GM19193 (cell line): ENCODE measurements around the gene ATP5F1D.
A peak's percentile ranks its signal among the peaks of the same experiment; 100 is the strongest.

ENCODE experiments used
- POLR2A ChIP-seq: IDR thresholded peaks from 4 replicates; pipeline ENCODE4 v1.6.1; 2011; ENCODE audit not compliant: insufficient read depth, insufficient read length; ENCODE audit errors: extremely low read depth

Gene ATP5F1D

GRCh38 chr19:1237027-1237659 lies 4.4 kb upstream of the ATP5F1D start:
- no peak for TF ChIP-seq POLR2A

- TF ChIP-seq POLR2A = no peak
These were observed 3.7 kb upstream of the ATP5F1D start, which contains the start of gene CBARP for GRCh38 chr19:1237754-1238368. CBARP (minus strand) TSS chr19:1238005; CDS start chr19:1236100, 1,905 bp downstream.

GRCh38 chr19:1238369-1239303 lies 2.9 kb upstream of the ATP5F1D start:
- TF ChIP-seq POLR2A = no peak

GRCh38 chr19:1239420-1239795 lies 2.1 kb upstream of the ATP5F1D start:
- no peak for TF ChIP-seq POLR2A

DNA sequence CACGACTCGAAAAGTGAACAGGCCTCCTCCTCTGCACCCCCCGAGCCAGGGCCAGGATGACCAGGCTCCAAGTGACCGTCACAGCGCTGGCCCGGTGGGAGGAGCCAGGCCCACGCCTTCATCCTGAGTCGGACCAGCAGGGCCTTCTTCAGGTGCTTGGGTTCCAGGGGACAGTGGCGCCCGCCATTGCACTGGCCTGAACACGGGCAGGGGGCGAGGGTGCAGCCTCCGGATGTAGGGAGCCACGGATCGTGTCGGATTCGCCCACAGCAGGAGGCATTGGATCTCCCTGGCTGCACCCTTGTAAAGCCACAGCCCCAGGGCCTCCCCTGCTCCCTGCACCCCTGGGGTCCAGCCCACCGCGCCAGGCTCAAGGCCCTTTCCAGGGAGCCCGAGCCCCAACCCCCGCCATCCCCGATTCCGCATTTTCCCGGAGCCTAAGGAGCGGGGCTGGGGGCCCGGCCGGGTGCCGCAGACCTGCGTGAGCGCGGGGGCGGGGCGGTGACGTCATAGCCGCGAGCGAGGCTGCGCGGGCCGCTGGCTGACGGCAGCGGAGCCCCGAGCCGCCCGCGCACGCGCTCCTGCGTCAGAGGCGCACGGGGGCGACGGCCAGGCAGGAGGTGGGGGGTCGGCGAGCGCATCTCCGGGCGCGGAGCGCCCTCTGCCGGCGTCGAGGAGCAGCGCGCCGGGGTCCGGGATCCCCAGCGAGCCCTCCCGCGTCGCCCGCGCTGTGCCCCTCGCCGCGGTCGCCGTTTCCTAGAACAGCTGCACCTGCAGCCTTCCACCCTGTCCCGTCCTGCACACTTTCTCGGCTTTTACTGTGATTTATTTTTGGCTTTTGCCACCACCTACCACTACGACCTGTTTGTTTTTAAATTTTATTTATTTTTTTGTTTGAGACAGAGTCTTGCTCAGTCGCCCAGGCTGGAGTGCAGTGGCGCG lies 1.5 kb upstream of the ATP5F1D start:
- no peak for TF ChIP-seq POLR2A

DNA sequence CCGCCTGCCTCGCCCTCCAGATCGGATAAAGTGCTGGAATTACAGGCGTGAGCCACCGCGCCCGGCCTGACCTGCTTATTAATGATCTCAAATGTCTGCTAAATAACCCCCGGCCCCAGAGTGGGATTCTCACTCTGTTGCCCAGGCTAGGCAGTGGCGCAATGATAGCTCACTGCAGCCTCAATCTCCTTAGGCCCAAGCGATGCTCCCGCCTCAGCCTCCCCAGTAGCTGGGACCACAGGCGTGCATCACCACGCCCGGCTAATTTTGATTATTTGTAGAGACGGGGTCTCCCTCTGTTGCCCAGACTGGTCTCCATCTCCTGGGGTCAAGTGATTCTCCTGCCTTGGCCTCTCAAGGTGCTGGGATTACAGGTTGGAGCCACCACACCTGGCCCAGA lies 626 bp upstream of the ATP5F1D start:
- no peak for TF ChIP-seq POLR2A

- no peak for TF ChIP-seq POLR2A
These were observed 2.5 kb downstream of the ATP5F1D start for GRCh38 chr19:1243768-1244692.

- no peak for TF ChIP-seq POLR2A
These were observed 3.3 kb downstream of the ATP5F1D start for GRCh38 chr19:1244693-1245451.

DNA sequence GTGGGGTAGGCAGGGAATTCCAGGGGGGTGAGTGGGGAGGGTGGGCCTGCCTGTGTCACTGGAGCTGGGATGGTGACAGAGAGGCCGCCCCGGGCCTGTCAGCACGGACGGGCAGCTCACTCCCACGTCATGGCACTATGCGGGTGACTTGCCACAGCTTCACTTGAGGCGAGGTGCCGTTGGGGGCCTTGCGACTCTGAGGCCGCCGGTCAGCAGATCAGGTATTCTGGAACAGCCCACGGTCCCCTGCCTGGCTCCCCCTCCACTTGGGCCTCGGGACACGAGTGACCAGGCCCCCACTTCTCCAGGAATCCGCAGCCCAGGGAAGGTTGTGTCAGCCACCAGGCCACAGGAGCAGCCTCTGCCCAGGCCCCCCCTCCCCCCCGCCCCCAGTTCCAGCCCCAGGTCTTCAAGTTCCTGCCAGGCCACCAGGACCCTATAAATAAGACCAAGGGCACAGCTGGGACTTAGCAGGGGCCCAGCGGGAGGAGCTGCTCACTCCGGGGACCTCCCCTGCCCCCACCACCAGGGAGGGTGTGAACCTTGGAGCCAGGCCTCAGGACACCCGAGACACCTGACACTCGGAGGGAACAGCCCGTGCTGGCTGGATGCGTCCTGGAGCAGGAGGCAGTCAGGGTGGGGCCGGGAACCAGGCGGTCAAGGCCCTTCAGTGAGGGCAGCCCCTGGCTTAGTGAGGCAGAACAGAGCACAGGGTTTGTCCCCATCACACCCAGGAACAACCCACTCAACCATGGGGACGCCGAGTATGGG lies 4.1 kb downstream of the ATP5F1D start:
- TF ChIP-seq POLR2A = no peak

DNA sequence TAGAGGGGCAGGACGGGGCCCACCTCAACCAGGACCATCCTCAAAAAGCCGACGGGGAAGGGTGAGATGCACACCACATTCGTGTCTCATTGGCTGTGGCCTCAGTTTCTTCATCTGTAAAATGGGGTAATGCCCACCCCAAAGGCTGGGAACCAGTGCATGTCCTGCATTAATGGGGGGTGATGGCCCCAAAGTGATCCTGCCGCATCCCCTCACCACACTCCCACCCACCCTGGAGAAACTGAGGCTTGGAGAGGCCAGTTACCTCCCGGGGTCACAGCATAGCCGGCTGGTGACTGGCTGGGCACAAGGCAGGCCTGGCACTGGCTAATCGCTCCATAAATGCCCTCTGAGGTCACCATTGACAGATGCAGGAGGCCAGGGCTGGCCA lies 6.2 kb downstream of the ATP5F1D start:
- no peak for TF ChIP-seq POLR2A

DNA sequence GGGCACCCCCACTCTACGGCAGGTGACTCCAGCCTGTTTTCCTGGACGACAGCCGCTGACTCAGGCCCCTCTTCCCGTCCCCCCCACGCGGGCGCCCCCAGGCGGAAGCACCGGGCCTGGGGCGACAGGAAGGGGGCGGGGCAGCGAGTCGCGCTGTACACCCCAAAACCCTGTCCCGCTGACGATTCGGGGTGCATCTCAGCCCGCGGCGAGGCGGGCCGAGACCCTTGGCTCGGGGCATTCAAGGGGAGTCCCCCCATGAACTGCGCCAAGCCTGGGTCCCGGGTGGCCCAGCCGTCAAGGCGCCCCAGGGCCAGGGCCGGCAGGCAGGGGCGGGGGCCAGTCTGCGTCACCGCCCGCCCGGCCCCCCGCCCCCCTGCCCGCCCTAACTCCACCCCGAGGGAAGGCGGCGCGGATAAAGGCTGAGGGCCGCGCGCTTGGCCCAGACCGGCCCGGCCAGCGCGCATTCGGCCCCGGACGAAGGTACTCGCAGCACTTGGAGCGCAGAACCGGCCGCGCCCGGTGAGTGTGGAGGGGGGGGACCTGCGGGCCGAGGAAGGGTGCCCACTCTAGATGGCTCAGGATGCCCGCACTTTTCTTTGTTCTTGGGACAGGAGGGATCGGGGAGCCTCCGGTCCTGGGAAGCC lies 6.7 kb downstream of the ATP5F1D start, which contains the start of gene MIDN:
MIDN (plus strand) TSS at position 445 of the 647 bp plus-strand sequence. CDS start 1,714 bp downstream, outside the sequence.
- peak; percentile 94 for TF ChIP-seq POLR2A
